PC-3 (cell line): ENCODE results near the gene WDPCP. TPM values are rescaled to one million over a fixed set of nuclear protein-coding genes. Genes with fewer than 3 reads are reported as not detected.

Source experiments
- ATAC-seq: fragments of 200-7000 bp; cut with Tn5 transposase; 2 replicates; pipeline ENCODE4 v1.9.1; 2020; ENCODE audit warnings: mild to moderate bottlenecking, moderate library complexity
- BruUV-seq: library from RNA; stranded (reverse); fragments of 400-500 nt; replicated peaks from 2 replicates; lab custom pipeline; 2021; lab: Mats Ljungman, UMichigan
- CTCF ChIA-PET: fragments of 300-600 bp; sonication (Branson Sonifier 250); formaldehyde crosslinking; loops from one replicate; lab custom pipeline; 2022; ENCODE audit warnings: antibody characterized with exemption; lab: Charles Lee
- POLR2A ChIA-PET: fragments of 300-600 bp; sonication (Branson Sonifier 250); formaldehyde crosslinking; loops from one replicate; lab custom pipeline; 2022; ENCODE audit warnings: antibody characterized with exemption; ENCODE audit not compliant: unreplicated experiment; lab: Charles Lee
- DNase-seq: peaks from one replicate; pipeline ENCODE4 v3.0.0-alpha.2; 2015
- H2AFZ ChIP-seq: fragments of 300-600 bp; sonication (generic); 2 replicates; pipeline ENCODE4 v1.6.0; 2016; ENCODE audit warnings: antibody characterized with exemption, low read length
- H3F3A ChIP-seq: fragments of 300-600 bp; sonication (generic); one replicate; pipeline ENCODE4 v1.6.0; 2017; ENCODE audit warnings: antibody characterized with exemption, low read length, control low read depth, mild to moderate bottlenecking; ENCODE audit not compliant: unreplicated experiment
- H3K27ac ChIP-seq: fragments of 300-600 bp; sonication (generic); 2 replicates; pipeline ENCODE4 v1.5.1; 2016; ENCODE audit warnings: mild to moderate bottlenecking, low read length
- H3K27me3 ChIP-seq: fragments of 300-600 bp; sonication (generic); 2 replicates; pipeline ENCODE4 v1.6.1; 2016; ENCODE audit warnings: low read length, mixed read lengths
- H3K36me3 ChIP-seq: fragments of 300-600 bp; sonication (generic); 2 replicates; pipeline ENCODE4 v1.6.1; 2016; ENCODE audit warnings: low read depth, mixed run types, low read length, mixed read lengths
- H3K4me1 ChIP-seq: fragments of 300-600 bp; sonication (generic); 2 replicates; pipeline ENCODE4 v1.5.1; 2016; ENCODE audit warnings: low read length; ENCODE audit not compliant: insufficient read depth
- H3K4me2 ChIP-seq: fragments of 300-600 bp; sonication (generic); 2 replicates; pipeline ENCODE4 v1.6.0; 2016; ENCODE audit warnings: low read length
- H3K4me3 ChIP-seq: fragments of 300-600 bp; sonication (generic); 2 replicates; pipeline ENCODE4 v1.5.1; 2016; ENCODE audit warnings: mild to moderate bottlenecking, low read length, mixed read lengths
- H3K79me2 ChIP-seq: fragments of 300-600 bp; sonication (generic); 2 replicates; pipeline ENCODE4 v1.6.1; 2017; ENCODE audit warnings: low read length, mixed read lengths
- H3K9ac ChIP-seq: fragments of 300-600 bp; sonication (generic); 2 replicates; pipeline ENCODE4 v1.6.0; 2016; ENCODE audit warnings: mild to moderate bottlenecking, low read length
- H3K9me2 ChIP-seq: fragments of 300-600 bp; sonication (generic); replicated peaks from 2 replicates; pipeline ENCODE4 v1.6.1; 2016; ENCODE audit warnings: mixed run types, low read length, mixed read lengths
- H3K9me3 ChIP-seq: fragments of 300-600 bp; sonication (generic); 2 replicates; pipeline ENCODE4 v1.6.1; 2016; ENCODE audit warnings: low read length, mixed read lengths
- H4K20me1 ChIP-seq: fragments of 300-600 bp; sonication (generic); 2 replicates; pipeline ENCODE4 v1.6.1; 2016; ENCODE audit warnings: low read length, mixed read lengths
- CTCF ChIP-seq: fragments of 300-600 bp; sonication (generic); conservative IDR thresholded peaks from 2 replicates; pipeline ENCODE4 v1.5.1; 2017; ENCODE audit warnings: antibody characterized with exemption, low read depth, mild to moderate bottlenecking, low read length
- EZH2 ChIP-seq: fragments of 300-600 bp; sonication (generic); IDR thresholded peaks from one replicate; pipeline ENCODE4 v1.6.1; 2017; ENCODE audit warnings: antibody characterized with exemption, mild to moderate bottlenecking, low read length; ENCODE audit not compliant: unreplicated experiment
- EZH2phosphoT487 ChIP-seq: fragments of 300-600 bp; sonication (generic); IDR thresholded peaks from 2 replicates; pipeline ENCODE4 v1.6.1; 2018; ENCODE audit warnings: mild to moderate bottlenecking, antibody characterized with exemption, low read length, borderline replicate concordance
- intact Hi-C: fragments of 100-400 bp; cut with micrococcal nuclease; formaldehyde crosslinking; loops from 2 replicates; pipeline ENCODE4 v1.9.0; 2023
- total RNA-seq: library from RNA; depleted of rRNA; stranded (reverse); fragments of >200 nt; gene quantifications from 2 replicates; pipeline ENCODE4 v1.2.3, GENCODE V29; 2014

The WDPCP gene
- total RNA-seq, 1 experiment from 2014 or later, result 4.0 TPM

DNA sequence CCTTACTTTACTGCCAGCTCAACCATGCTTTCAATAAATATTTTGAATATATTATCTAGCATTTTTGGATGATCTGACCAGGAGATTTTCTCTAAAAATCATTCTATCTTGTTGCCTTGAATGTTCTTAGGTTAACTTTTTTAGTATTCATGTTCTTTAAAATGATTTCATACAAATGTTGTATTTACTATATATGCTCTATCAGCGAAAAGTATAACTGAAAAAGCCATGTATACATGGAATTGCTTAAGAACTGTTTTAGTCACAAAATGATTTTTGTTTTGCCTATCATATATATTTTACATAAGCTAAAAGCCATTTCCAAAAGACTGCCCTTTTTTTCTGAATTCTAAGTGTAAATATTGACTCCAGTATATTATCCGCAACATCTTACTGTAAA, 213.9 kb downstream of the WDPCP start:
- DNase-seq (no peak), ATAC-seq (no peak)
- Histone ChIP-seq H3K9ac (no peak overlapping the region), H3K4me1 (peaks cover 5% of the 10 kb centered on the region; the same call in 1 of the 2 replicates), H2AFZ (no peak overlapping the region), H3K79me2 (no peaks in the 10 kb centered on the region), H4K20me1 (no peaks in the 10 kb centered on the region), H3K4me2 (no peak overlapping the region), H3K9me3 (no peaks in the 10 kb centered on the region), H3K36me3 (no peaks in the 10 kb centered on the region), H3K9me2 (no peaks in the 10 kb centered on the region), H3K27me3 (no peaks in the 10 kb centered on the region), H3F3A (no peaks in the 10 kb centered on the region), H3K27ac (no peak overlapping the region), H3K4me3 (no peak overlapping the region)
- BruUV-seq, result no TSS peak
- POLR2A ChIA-PET, result no interaction called here
- intact Hi-C loops, result no loop called here
- TF ChIP-seq EZH2 (no peak), EZH2phosphoT487 (no peak), CTCF (no peak)
- CTCF ChIA-PET, result no interaction called here

DNA sequence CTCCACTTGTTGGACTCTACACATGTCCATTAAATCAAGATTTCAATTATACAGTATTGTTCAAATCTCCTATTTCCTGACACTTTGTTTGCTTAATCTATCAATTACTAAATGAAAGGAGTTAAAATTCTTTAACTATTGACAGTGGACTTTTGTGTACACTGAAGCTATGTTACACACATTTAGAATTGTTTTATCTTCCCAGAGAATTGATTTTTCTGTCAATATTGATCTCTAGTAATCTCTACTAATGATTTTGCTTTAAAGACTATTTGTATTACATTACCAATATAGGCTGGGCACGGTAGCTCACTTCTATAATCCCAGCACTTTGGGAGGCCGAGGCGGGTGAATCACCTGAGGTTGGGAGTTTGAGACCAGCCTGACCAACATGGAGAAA, 215.7 kb downstream of the WDPCP start:
- Histone ChIP-seq H4K20me1 (no peaks in the 10 kb centered on the region), H3K9me3 (no peaks in the 10 kb centered on the region), H3K4me3 (no peak overlapping the region), H3K36me3 (no peaks in the 10 kb centered on the region), H3K27ac (no peak overlapping the region), H3K27me3 (no peaks in the 10 kb centered on the region), H3K9ac (no peak overlapping the region), H3K4me1 (no peaks in the 10 kb centered on the region), H3K79me2 (no peaks in the 10 kb centered on the region), H2AFZ (no peak overlapping the region), H3F3A (no peaks in the 10 kb centered on the region), H3K9me2 (no peaks in the 10 kb centered on the region), H3K4me2 (no peak overlapping the region)
- TF ChIP-seq CTCF (no peak), EZH2 (no peak), EZH2phosphoT487 (no peak)
- BruUV-seq, result no TSS peak
- ATAC-seq, result no peak
- no peak for DNase-seq
- POLR2A ChIA-PET, result no interaction called here
- CTCF ChIA-PET, result no interaction called here
- intact Hi-C loops, result no loop called here

- H3K27me3 ChIP-seq, result no peaks in the 10 kb centered on the region
- no peaks in the 10 kb centered on the region for H4K20me1 ChIP-seq
- ATAC-seq (no peak), DNase-seq (no peak)
- CTCF ChIA-PET, result interaction anchor here (0.7 kb wide), 1 partner anchor 298 kb away, joined by 3 read pairs; no protein-coding TSS in a partner anchor
- intact Hi-C loops, result no loop called here
- no peaks in the 10 kb centered on the region for H3K9me3 ChIP-seq
- TF ChIP-seq EZH2, result no peak
- TF ChIP-seq CTCF, result no peak
- TF ChIP-seq EZH2phosphoT487, result no peak
- H3F3A ChIP-seq, result no peaks in the 10 kb centered on the region
- H3K9me2 ChIP-seq, result no peaks in the 10 kb centered on the region
- H2AFZ ChIP-seq, result no peak overlapping the region
- H3K36me3 ChIP-seq, result no peaks in the 10 kb centered on the region
- POLR2A ChIA-PET, result no interaction called here
- BruUV-seq, result no TSS peak
- no peak overlapping the region for H3K27ac ChIP-seq
- H3K4me2 ChIP-seq, result no peak overlapping the region
- no peaks in the 10 kb centered on the region for H3K4me1 ChIP-seq
- H3K9ac ChIP-seq, result no peak overlapping the region
- no peaks in the 10 kb centered on the region for H3K79me2 ChIP-seq
- H3K4me3 ChIP-seq, result no peak overlapping the region
Measured at GRCh38 chr2:63369146-63369545, 219.1 kb downstream of the WDPCP start.
